IMR-90 (cell line): ENCODE measurements around the gene SPATA12.

Experiments used
- BHLHE40 ChIP-seq: fragments of 150-350 bp; IDR thresholded peaks from 2 replicates; pipeline ENCODE4 v1.6.1; 2016; ENCODE audit warnings: mild to moderate bottlenecking, low read depth, low read length
- CEBPB ChIP-seq: IDR thresholded peaks from 2 replicates; pipeline ENCODE4 v1.6.1; 2012; ENCODE audit warnings: low read depth, low read length, improper control_type of control experiment
- CTCF ChIP-seq: conservative IDR thresholded peaks from 2 replicates; pipeline ENCODE4 v1.5.1; 2012; ENCODE audit warnings: mild to moderate bottlenecking, low read depth, low read length, improper control_type of control experiment
- MXI1 ChIP-seq: IDR thresholded peaks from 2 replicates; pipeline ENCODE4 v1.6.1; 2012; ENCODE audit warnings: low read depth, mild to moderate bottlenecking, low read length, moderate library complexity, borderline replicate concordance
- POLR2A ChIP-seq: IDR thresholded peaks from 2 replicates; pipeline ENCODE4 v1.6.1; 2012; ENCODE audit warnings: mild to moderate bottlenecking, low read depth, low read length
- RAD21 ChIP-seq: IDR thresholded peaks from 2 replicates; pipeline ENCODE4 v1.6.1; 2012; ENCODE audit warnings: low read length, improper control_type of control experiment
- RCOR1 ChIP-seq: IDR thresholded peaks from 2 replicates; pipeline ENCODE4 v1.6.1; 2012; ENCODE audit warnings: mild to moderate bottlenecking, low read length, improper control_type of control experiment; ENCODE audit not compliant: insufficient replicate concordance
- SMC3 ChIP-seq: fragments of 150-350 bp; IDR thresholded peaks from 2 replicates; pipeline ENCODE4 v1.6.1; 2016; ENCODE audit warnings: low read depth, mild to moderate bottlenecking, antibody characterized with exemption, low read length, moderate library complexity
- TF ChIP-seq, protein P1 (sequence below): fragments of 150-350 bp; IDR thresholded peaks from 2 replicates; pipeline ENCODE4 v1.6.1; 2017; ENCODE audit warnings: mild to moderate bottlenecking, antibody characterized with exemption, low read length, low read depth

- TF ChIP-seq CTCF (no peak), RAD21 (no peak), POLR2A (no peak), BHLHE40 (no peak), MXI1 (no peak), RCOR1 (no peak), SMC3 (no peak), CEBPB (no peak)
- TF ChIP-seq, protein P1, sequence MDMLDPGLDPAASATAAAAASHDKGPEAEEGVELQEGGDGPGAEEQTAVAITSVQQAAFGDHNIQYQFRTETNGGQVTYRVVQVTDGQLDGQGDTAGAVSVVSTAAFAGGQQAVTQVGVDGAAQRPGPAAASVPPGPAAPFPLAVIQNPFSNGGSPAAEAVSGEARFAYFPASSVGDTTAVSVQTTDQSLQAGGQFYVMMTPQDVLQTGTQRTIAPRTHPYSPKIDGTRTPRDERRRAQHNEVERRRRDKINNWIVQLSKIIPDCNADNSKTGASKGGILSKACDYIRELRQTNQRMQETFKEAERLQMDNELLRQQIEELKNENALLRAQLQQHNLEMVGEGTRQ: no peak
These were observed 16.0 kb downstream of the SPATA12 start for GRCh38 chr3:57076422-57076951.
